Subcutaneous abdominal adipose tissue (tissue), 5 donors: ENCODE data around the gene ATP2B2.

Source experiments
- H3K27ac ChIP-seq: one replicate; pipeline ENCODE4 v1.7.0; 2013; ENCODE audit warnings: low read depth, mild to moderate bottlenecking, inconsistent platforms, low read length, moderate library complexity
- H3K27me3 ChIP-seq, 5 donors: one replicate each; pipeline ENCODE4 v1.7.0; 2013; ENCODE audit warnings: low read length in 5 of 5, inconsistent platforms in 1 of 5; ENCODE audit not compliant: control insufficient read depth in 5 of 5, insufficient read depth in 4 of 5
- H3K36me3 ChIP-seq, 5 donors: one replicate each; pipeline ENCODE4 v1.7.0; 2013; ENCODE audit warnings: low read length in 5 of 5; ENCODE audit not compliant: control insufficient read depth in 5 of 5, insufficient read depth in 5 of 5
- H3K4me1 ChIP-seq, 5 donors: one replicate each; pipeline ENCODE4 v1.7.0; 2013; ENCODE audit warnings: low read length in 5 of 5, mild to moderate bottlenecking in 3 of 5, moderate library complexity in 1 of 5; ENCODE audit not compliant: control insufficient read depth in 5 of 5, insufficient read depth in 5 of 5
- H3K4me3 ChIP-seq, 5 donors: one replicate each; pipeline ENCODE4 v1.7.0; 2013; ENCODE audit warnings: low read length in 5 of 5, low read depth in 1 of 5
- H3K9ac ChIP-seq, 5 donors: one replicate each; pipeline ENCODE4 v1.7.0; 2013; ENCODE audit warnings: low read length in 5 of 5, mild to moderate bottlenecking in 4 of 5, moderate library complexity in 3 of 5
- H3K9me3 ChIP-seq, 5 donors: one replicate each; pipeline ENCODE4 v1.7.0; 2013; ENCODE audit warnings: low read length in 5 of 5; ENCODE audit not compliant: control insufficient read depth in 5 of 5
- donor health status: healthy.
- donor health status: healthy.
- donor health status: healthy.
- donor health status: healthy.
- donor health status: healthy.

The ATP2B2 gene

GRCh38 chr3:10496121-10496863, 9.1 kb downstream of the ATP2B2 start:
- H3K4me3 ChIP-seq: no peak overlapping the region
- no peak overlapping the region for H3K27ac ChIP-seq
- no peaks in the 10 kb centered on the region for H3K4me1 ChIP-seq
- H3K27me3 ChIP-seq: peaks cover 0 to 10% (median 5%) of the 10 kb centered on the region in 5 donors
- no peaks in the 10 kb centered on the region for H3K9me3 ChIP-seq
- no peaks in the 10 kb centered on the region for H3K36me3 ChIP-seq
- no peak overlapping the region for H3K9ac ChIP-seq

GRCh38 chr3:10495614-10496013, 9.8 kb downstream of the ATP2B2 start:
- no peaks in the 10 kb centered on the region for H3K9me3 ChIP-seq
- H3K4me1 ChIP-seq: no peaks in the 10 kb centered on the region
- H3K27me3 ChIP-seq: peaks cover 0 to 10% (median 5%) of the 10 kb centered on the region in 5 donors
- H3K4me3 ChIP-seq: no peak overlapping the region
- H3K36me3 ChIP-seq: no peaks in the 10 kb centered on the region
- H3K9ac ChIP-seq: no peak overlapping the region
- no peak overlapping the region for H3K27ac ChIP-seq

- H3K27me3 ChIP-seq: peaks cover 0 to 7% (median 5%) of the 10 kb centered on the region in 5 donors
- no peaks in the 10 kb centered on the region for H3K4me1 ChIP-seq
- no peak overlapping the region for H3K9ac ChIP-seq
- H3K9me3 ChIP-seq: no peaks in the 10 kb centered on the region
- no peak overlapping the region for H3K4me3 ChIP-seq
- no peaks in the 10 kb centered on the region for H3K36me3 ChIP-seq
- no peak overlapping the region for H3K27ac ChIP-seq
Observed at GRCh38 chr3:10495003-10495402, 10.4 kb downstream of the ATP2B2 start.

GRCh38 chr3:10494180-10494579, 11.2 kb downstream of the ATP2B2 start:
- no peaks in the 10 kb centered on the region for H3K4me1 ChIP-seq
- no peak overlapping the region for H3K27ac ChIP-seq
- H3K27me3 ChIP-seq: peaks cover 0 to 9% (median 4%) of the 10 kb centered on the region in 5 donors

GRCh38 chr3:10493202-10493589, 12.2 kb downstream of the ATP2B2 start:
- Histone ChIP-seq H3K4me1 (no peaks in the 10 kb centered on the region), H3K27me3 (peaks cover 0 to 7% (median 4%) of the 10 kb centered on the region in 5 donors), H3K9me3 (no peaks in the 10 kb centered on the region), H3K36me3 (no peaks in the 10 kb centered on the region), H3K9ac (no peak overlapping the region), H3K4me3 (no peak overlapping the region), H3K27ac (no peak overlapping the region)

More at GRCh38 chr3:10494180-10494579, 11.2 kb downstream of the ATP2B2 start:
- no peak overlapping the region for H3K9ac ChIP-seq
- H3K36me3 ChIP-seq: no peaks in the 10 kb centered on the region
- no peaks in the 10 kb centered on the region for H3K9me3 ChIP-seq
- no peak overlapping the region for H3K4me3 ChIP-seq

- H3K27me3 ChIP-seq: peaks cover 0 to 7% (median 4%) of the 10 kb centered on the region in 5 donors
- H3K36me3 ChIP-seq: no peaks in the 10 kb centered on the region
- no peak overlapping the region for H3K4me3 ChIP-seq
- no peak overlapping the region for H3K9ac ChIP-seq
- no peak overlapping the region for H3K27ac ChIP-seq
- H3K4me1 ChIP-seq: no peaks in the 10 kb centered on the region
- no peaks in the 10 kb centered on the region for H3K9me3 ChIP-seq
Observed at GRCh38 chr3:10492364-10493201, 12.8 kb downstream of the ATP2B2 start.

GRCh38 chr3:10489746-10490483, 15.5 kb downstream of the ATP2B2 start:
- Histone ChIP-seq H3K27ac (no peak overlapping the region), H3K4me3 (no peak overlapping the region)

GRCh38 chr3:10487988-10488633, 17.3 kb downstream of the ATP2B2 start:
- no peaks in the 10 kb centered on the region for H3K36me3 ChIP-seq
- no peaks in the 10 kb centered on the region for H3K4me1 ChIP-seq
- H3K27ac ChIP-seq: no peak overlapping the region
- no peaks in the 10 kb centered on the region for H3K9me3 ChIP-seq
- no peak overlapping the region for H3K4me3 ChIP-seq
- no peak overlapping the region for H3K9ac ChIP-seq
- H3K27me3 ChIP-seq: peaks cover 2 to 13% (median 8%) of the 10 kb centered on the region in 5 donors

More at GRCh38 chr3:10489746-10490483, 15.5 kb downstream of the ATP2B2 start:
- Histone ChIP-seq H3K36me3 (no peaks in the 10 kb centered on the region), H3K4me1 (no peaks in the 10 kb centered on the region), H3K9me3 (no peaks in the 10 kb centered on the region), H3K27me3 (peaks cover 2 to 13% (median 8%) of the 10 kb centered on the region in 5 donors), H3K9ac (no peak overlapping the region)

- no peak overlapping the region for H3K4me3 ChIP-seq
- H3K9me3 ChIP-seq: no peaks in the 10 kb centered on the region
- H3K36me3 ChIP-seq: no peaks in the 10 kb centered on the region
- peaks cover 0 to 11% (median 5%) of the 10 kb centered on the region in 5 donors for H3K27me3 ChIP-seq
- no peak overlapping the region for H3K9ac ChIP-seq
- H3K4me1 ChIP-seq: no peaks in the 10 kb centered on the region
- H3K27ac ChIP-seq: no peak overlapping the region
Observed at GRCh38 chr3:10485806-10486205, 19.6 kb downstream of the ATP2B2 start.
